ENCODE results near the gene MEGF9.

Gene MEGF9

GRCh38 chr9:120668399-120668798 is 45.9 kb downstream of the MEGF9 start:
- no peaks in the 10 kb centered on the region for H3K79me2 ChIP-seq (ENCODE audit: insufficient read depth, low read depth)

DNA sequence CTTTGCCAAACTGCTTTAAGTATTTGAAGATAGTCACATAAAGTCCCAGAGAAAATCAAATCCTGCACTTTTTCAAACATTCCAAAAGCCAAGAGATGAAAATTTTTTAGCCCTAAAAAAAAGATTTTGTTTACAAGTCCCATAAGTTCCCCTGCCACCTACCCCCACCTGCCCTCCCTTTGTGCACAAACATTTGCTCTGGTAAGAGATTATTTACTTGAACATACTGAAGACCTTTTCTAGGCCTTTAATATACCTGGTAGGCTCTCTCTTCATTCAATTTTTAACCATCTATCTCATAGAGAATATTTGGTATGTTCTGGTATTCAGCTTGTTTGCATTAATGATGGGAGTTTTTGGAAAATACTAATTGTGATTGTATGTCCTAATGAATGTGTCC is 50.3 kb downstream of the MEGF9 start:
- no peaks in the 10 kb centered on the region for H4K20me1 ChIP-seq (ENCODE audit: insufficient read depth)

More at GRCh38 chr9:120668399-120668798, 45.9 kb downstream of the MEGF9 start:
- no peaks in the 10 kb centered on the region for H4K20me1 ChIP-seq (ENCODE audit: insufficient read depth)
- H3K9ac ChIP-seq: no peak overlapping the region
- no peak overlapping the region for H3K4me2 ChIP-seq
- H3K27ac ChIP-seq: no peak overlapping the region
- TF ChIP-seq CTCF (conservative IDR thresholded peaks at IDR 0.05; ENCODE audit: low read depth, low read length): no peak
- H3K27me3 ChIP-seq (ENCODE audit: insufficient read depth, low read depth): no peaks in the 10 kb centered on the region
- no peaks in the 10 kb centered on the region for H3K4me1 ChIP-seq (ENCODE audit: low read depth, poor library complexity, severe bottlenecking)
- no peaks in the 10 kb centered on the region for H3K36me3 ChIP-seq (ENCODE audit: insufficient read depth)
- H3K4me3 ChIP-seq (IDR thresholded peaks at IDR 0.05; ENCODE audit: insufficient read depth, low read depth, low read length): no peak overlapping the region
- no peak overlapping the region for H2AFZ ChIP-seq (ENCODE audit: low read depth)

DNA sequence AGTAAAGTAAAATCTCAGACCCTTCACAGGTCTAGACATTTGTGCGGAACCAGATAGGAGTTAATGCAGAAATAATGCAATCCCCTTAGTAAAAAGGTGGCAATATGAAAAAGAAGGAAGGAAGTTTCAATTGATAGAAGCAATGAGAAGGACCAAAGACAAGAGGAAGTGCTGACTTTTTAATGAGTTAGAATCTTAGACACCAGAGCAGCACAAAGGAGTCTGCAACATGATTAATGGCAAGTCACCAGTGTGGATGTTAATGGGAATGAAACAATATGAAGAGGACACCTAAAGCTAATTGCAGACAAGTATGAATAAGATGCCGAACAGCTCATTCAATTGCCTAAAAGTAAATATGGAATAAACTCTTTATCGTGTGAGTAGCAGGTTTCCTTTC is 50.9 kb downstream of the MEGF9 start:
- Histone ChIP-seq H3K36me3 (ENCODE audit: insufficient read depth) (no peaks in the 10 kb centered on the region), H3K9ac (no peak overlapping the region)
- no peak for TF ChIP-seq CTCF (conservative IDR thresholded peaks at IDR 0.05; ENCODE audit: low read depth, low read length)

More for the DNA sequence above, 50.3 kb downstream of the MEGF9 start:
- H3K9ac ChIP-seq: no peak overlapping the region
- no peak overlapping the region for H3K4me3 ChIP-seq (IDR thresholded peaks at IDR 0.05; ENCODE audit: insufficient read depth, low read depth, low read length)
- no peak overlapping the region for H3K4me2 ChIP-seq
- H2AFZ ChIP-seq (ENCODE audit: low read depth): no peak overlapping the region
- H3K27me3 ChIP-seq (ENCODE audit: insufficient read depth, low read depth): no peaks in the 10 kb centered on the region
- no peak for TF ChIP-seq CTCF (conservative IDR thresholded peaks at IDR 0.05; ENCODE audit: low read depth, low read length)
- H3K4me1 ChIP-seq (ENCODE audit: low read depth, poor library complexity, severe bottlenecking): no peaks in the 10 kb centered on the region
- H3K27ac ChIP-seq: no peak overlapping the region
- H3K79me2 ChIP-seq (ENCODE audit: insufficient read depth, low read depth): no peaks in the 10 kb centered on the region
- H3K36me3 ChIP-seq (ENCODE audit: insufficient read depth): no peaks in the 10 kb centered on the region

DNA sequence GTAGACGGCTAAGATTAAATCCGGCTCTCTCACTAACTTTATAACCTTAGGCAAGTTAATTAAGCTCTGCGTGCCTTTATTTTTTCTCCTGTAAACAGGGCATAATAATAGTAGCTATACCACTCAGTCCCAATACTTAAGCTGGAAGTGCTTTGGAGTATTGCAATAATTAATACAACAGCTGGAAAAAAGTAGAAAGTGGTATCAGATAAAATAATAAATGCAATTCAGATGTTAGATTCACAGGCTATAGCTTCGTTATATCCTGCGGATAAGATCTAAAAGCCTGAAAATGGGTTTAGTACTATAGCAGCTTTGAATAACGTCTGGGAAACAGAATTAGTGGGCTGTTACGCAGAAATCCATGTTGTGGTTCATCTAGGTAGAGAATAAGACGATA is 51.8 kb downstream of the MEGF9 start:
- TF ChIP-seq CTCF (conservative IDR thresholded peaks at IDR 0.05; ENCODE audit: low read depth, low read length): no peak
- H3K4me2 ChIP-seq: no peak overlapping the region
- no peaks in the 10 kb centered on the region for H4K20me1 ChIP-seq (ENCODE audit: insufficient read depth)
- H3K36me3 ChIP-seq (ENCODE audit: insufficient read depth): no peaks in the 10 kb centered on the region
- H3K4me1 ChIP-seq (ENCODE audit: low read depth, poor library complexity, severe bottlenecking): no peaks in the 10 kb centered on the region
- H3K27ac ChIP-seq: no peak overlapping the region
- H2AFZ ChIP-seq (ENCODE audit: low read depth): no peak overlapping the region
- no peak overlapping the region for H3K9ac ChIP-seq
- no peaks in the 10 kb centered on the region for H3K79me2 ChIP-seq (ENCODE audit: insufficient read depth, low read depth)
- H3K4me3 ChIP-seq (IDR thresholded peaks at IDR 0.05; ENCODE audit: insufficient read depth, low read depth, low read length): no peak overlapping the region
- no peaks in the 10 kb centered on the region for H3K27me3 ChIP-seq (ENCODE audit: insufficient read depth, low read depth)

More for the DNA sequence above, 50.9 kb downstream of the MEGF9 start:
- H3K4me2 ChIP-seq: no peak overlapping the region
- H3K4me1 ChIP-seq (ENCODE audit: low read depth, poor library complexity, severe bottlenecking): no peaks in the 10 kb centered on the region
- no peaks in the 10 kb centered on the region for H3K27me3 ChIP-seq (ENCODE audit: insufficient read depth, low read depth)
- H3K4me3 ChIP-seq (IDR thresholded peaks at IDR 0.05; ENCODE audit: insufficient read depth, low read depth, low read length): no peak overlapping the region
- no peak overlapping the region for H2AFZ ChIP-seq (ENCODE audit: low read depth)
- no peak overlapping the region for H3K27ac ChIP-seq
- H4K20me1 ChIP-seq (ENCODE audit: insufficient read depth): no peaks in the 10 kb centered on the region
- H3K79me2 ChIP-seq (ENCODE audit: insufficient read depth, low read depth): no peaks in the 10 kb centered on the region
